CD4-positive, alpha-beta T cell treated with Interferon gamma for 1 hour (primary cell): ENCODE results near the gene WLS.
A peak's percentile ranks its signal among the peaks of the same experiment; 100 is the strongest.
"Not testable (repeated sequence)": the region's sequence is repeated elsewhere in the genome, so short reads cannot be mapped to it uniquely, and the experiment has no call there.

Experiments used
- DNase-seq: peaks from one replicate; pipeline ENCODE4 v3.0.0-alpha.2; 2020

The WLS gene

GRCh38 chr1:68232289-68233148 lies at the start of gene WLS:
Gene WLS (minus strand): TSS chr1:68232523. CDS start chr1:68232299, 224 bp downstream.
- peak; percentile 3 for DNase-seq

- no peak for DNase-seq
Measured at GRCh38 chr1:68280286-68280685, 48.0 kb upstream of the WLS start.

- DNase-seq: no peak
Measured at GRCh38 chr1:68279846-68280245, 47.5 kb upstream of the WLS start.

DNA sequence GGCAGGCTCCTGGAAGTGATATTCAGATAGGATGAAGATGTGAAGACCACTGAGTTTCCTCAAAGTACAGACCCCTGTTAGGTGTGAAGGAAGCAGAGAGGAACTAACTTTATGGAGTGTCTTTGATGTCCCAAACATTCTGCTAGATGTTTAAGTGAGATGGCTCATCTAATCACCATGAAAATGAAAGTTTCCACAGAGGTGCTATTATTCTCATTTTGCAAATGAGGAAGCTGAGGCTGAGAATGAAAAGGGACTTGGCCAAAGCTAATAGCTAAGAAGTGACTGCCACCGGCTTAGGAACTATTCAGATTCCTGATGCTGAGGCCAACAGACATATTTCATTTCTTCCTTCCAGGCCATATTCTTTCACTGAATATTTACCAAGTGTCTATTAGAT lies 45.9 kb upstream of the WLS start:
- DNase-seq: no peak

GRCh38 chr1:68276448-68276847 lies 44.1 kb upstream of the WLS start:
- no peak for DNase-seq

- no peak for DNase-seq
Measured at GRCh38 chr1:68273530-68273929, 41.2 kb upstream of the WLS start.

DNA sequence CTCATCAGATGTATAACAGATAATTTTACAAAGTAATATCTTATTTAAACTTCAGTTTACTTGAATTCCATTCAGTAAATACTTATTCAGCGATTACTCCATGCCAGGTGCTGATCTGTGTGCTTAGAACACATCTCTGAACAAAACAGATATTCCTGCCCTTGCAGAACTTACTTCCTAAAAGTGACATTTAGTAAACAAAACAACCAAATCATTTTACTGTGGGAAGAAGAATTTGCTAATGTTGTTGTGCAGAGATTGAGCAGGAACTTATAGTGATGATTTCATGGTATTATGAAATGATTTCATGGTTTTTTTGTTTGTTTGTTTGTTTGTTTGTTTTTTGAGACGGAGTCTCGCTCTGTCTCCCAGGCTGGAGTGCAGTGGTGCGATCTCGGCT lies 39.3 kb upstream of the WLS start:
- no peak for DNase-seq

DNA sequence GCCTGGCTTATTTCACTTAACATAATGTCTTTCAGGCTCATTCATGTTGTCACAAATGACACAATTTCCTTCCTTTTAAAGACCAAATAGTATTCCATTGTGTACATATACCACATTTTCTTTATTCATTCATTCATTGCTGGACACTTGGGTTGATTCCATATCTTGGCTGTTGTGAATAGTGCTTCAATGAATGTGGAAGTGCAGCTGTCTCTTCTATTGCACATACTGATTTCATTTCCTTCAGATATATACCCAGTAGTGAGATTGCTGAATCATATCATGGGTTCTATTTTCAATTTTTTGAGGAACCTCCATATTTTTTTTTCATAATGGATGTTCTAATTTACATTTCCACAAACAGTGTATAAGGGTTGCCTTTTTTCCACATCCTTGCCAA lies 38.6 kb upstream of the WLS start:
- DNase-seq: no peak

DNA sequence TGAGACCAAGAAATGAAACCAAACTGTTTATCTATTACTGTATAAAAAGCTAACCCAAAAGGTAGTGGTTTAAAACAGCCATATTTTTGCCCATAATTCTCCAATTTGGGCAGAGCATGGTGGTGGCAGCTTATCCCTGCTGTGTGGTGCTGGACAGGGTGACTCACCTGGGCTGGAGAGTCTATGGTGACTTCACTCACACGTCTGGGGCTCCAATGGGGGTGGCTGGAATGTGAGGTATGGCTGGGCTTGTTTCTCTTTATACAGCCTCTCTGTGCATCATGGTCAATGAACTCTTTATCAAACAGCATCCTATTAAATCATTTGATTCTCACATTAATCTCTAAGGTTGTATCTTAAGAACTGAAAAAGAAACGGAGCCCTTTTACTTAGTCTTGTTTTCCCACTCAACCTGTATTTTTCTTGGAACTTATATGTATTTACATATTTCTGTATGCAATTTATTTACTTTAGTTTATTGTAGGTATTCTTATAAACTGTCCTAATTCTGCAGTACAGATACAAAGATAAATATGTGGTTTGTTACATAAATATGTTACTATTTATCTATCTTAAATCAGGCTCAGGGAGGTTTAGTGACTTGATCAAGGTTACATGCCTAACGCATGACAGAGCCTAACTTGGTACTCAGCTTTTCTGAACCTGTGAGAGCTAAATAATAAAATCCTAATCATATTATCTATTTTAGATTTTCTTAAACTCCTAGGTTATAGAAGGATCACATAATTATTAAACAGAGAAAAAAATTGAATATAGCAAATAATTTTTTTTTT lies 37.5 kb upstream of the WLS start:
- DNase-seq: no peak

DNA sequence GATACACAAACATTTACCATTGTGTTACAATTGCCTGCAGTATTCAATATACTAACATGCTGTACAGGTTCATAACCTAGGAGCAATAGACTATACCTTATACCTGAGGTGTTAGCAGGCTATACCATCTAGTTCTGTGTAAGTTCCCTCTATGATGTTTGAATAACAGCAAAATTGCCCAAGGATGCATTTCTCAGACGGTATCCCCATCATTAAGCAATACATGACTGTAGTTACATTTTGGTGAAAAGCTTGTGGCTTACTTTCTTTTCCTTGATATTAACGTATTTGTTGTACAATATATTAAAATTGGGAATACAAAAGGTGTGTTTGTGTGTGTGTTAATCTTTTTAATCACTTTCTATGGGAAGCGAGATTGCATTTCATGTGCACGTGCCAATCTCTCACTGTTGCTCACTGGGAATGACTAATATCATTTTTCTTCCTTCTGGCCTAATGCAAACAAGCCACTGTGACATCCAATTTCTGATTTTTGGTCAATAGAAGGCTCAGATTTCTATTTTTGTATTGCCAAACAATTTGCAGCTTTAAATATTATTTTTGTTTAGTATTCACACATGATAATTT lies 36.7 kb upstream of the WLS start:
- DNase-seq: no peak

GRCh38 chr1:68256824-68257223 lies 24.5 kb upstream of the WLS start:
- not testable (repeated sequence) for DNase-seq

DNA sequence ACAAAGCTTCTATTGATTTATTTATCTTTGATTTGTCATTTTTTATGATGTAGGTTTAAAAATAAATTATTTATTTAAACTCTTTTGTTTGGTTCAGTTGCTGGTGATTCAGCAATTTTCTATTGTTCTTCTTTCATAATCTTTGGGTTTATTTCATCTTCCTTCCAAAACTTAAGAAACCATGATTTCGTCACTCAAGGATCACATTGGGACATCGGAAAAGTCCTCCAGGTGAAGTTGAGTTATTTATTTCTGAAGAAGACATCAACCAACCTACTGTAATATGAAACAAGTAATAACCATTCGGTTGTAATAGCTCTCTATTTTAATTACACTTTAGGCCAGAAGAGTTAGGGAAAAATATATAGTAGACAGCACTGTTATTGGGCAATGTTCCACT lies 23.0 kb upstream of the WLS start:
- DNase-seq: no peak

GRCh38 chr1:68254667-68255226 lies 22.4 kb upstream of the WLS start:
- no peak for DNase-seq

DNA sequence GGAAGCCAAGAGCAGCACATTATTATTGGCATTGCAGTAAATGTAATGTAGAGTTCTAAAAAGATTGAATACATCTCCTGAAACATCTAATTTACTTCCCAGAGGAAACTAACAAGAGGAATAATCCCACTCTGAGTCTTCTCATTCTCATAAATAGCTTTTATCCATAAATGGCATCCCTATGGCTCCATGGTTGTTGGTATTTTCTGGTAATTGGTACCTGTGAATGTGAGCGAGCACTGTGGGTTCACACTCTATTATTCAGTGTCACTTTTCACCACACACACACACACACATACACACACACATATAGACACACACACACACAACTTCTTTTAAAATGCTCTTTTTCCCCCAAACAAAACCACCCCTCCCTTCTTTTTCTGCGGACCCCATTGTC lies 4.7 kb upstream of the WLS start:
- no peak for DNase-seq

GRCh38 chr1:68234094-68234493 lies 1.8 kb upstream of the WLS start:
- DNase-seq: no peak

- DNase-seq: no peak
Measured at GRCh38 chr1:68233202-68233601, 879 bp upstream of the WLS start.

DNA sequence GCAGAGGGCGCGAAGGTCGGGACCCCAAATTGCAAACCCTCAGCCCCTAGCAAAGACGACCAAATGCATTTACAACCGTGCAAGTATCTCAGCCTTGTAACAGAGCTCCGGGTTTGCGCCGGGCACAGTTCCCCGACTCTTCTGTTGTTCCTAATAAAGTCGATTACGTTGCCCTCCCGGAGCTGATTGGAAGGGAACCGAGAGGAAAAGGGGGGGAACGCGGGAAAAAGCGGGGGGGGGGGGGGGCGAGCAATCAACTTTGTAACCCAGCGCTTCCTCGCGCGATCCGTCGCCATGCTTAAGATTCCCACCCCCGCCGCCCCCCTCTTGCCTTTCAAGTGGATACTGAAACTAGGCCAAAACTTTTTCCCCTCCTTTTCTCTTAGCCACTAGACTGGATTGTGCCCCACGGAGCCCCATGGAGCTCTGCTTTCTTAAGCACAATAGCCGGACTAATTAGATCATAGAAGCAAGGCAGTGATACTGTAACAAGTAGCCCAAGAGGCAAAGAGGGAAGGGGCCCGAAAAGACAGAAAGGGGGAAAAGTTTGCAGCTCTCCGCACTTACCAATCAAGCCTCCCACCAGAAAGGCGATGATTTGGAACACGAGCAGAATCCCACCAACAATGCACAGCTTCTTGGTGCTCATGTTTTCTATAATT lies 565 bp downstream of the WLS start:
- no peak for DNase-seq

DNA sequence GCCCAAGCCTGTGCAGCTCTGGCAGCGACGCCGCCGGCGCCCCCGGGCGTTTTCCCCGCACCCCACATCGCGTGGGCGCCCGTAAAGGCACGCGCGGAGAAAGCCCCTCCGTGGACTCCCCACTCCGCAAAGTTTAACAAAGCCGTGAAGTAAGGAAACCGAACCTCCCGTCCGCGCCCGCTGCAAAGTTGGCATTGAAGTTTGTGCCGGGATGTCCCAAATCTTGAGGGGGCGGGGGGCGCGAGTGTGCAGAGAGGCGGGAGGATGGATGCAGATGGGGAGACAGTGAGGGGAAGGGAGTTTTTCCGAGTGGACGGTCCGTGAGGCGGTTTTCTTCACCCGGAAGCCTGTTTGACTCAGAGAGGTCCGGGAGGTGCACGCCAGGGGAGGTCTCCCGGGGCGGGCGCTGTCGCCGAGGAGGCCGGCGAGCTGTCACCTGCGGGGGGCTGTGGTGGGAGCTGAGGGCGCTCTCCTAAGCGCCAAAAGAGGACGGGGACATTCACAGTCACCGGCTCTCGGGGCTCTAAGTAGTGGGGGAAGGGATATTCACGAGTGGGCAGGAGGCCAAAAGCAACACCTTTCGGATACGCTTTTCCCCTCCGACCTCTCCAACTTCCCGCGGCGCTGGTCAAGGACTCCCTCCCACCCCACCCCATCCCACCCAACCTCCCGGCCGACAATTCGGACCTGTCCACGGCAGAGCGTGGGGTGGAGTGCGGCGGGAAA lies 1.3 kb downstream of the WLS start:
- DNase-seq: no peak

DNA sequence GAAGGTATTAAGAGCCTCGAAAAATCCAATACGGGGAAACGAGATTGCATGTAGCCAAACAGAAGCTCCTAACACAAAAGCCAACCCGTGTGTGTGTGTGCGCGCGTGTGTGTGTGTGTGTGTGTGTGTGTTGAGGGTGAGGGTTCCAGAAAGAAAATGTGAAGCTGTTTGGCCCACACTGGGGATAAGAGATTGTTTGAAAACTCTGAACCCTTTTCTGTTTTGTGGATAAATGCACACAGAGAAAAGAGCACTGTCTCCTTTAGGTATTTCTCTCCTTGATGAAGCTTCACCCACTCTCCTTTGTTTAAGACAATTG lies 1.9 kb downstream of the WLS start:
- no peak for DNase-seq

- DNase-seq: no peak
Measured at GRCh38 chr1:68229650-68230483, 2.5 kb downstream of the WLS start.

GRCh38 chr1:68228851-68229250 lies 3.5 kb downstream of the WLS start:
- no peak for DNase-seq

GRCh38 chr1:68227598-68227997 lies 4.7 kb downstream of the WLS start:
- DNase-seq: no peak
